Measurements from ENCODE around the gene LRFN5.
"Not testable (repeated sequence)": the region's sequence is repeated elsewhere in the genome, so short reads cannot be mapped to it uniquely, and the experiment has no call there.

The LRFN5 gene

DNA sequence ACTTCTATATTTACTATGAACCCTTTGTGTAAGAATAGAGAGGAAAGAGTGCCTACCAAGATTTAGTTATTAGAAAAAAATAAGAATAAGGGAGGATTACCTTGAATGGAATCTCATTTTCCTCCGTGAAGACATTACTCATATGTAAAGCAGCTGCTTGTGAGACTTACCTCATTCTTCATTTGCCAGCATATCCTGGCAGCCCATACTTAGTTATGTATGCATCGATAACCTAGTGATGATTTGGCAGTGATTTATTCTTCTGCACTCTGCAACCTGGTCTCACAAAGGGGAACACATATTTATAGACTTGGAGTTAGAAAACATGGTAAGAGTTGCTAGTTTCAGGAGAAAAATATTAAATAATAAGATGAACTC, 56.8 kb downstream of the LRFN5 start:
- Mint-ChIP-seq H3K4me1 (ENCODE audit: low read depth) (no peaks in the 10 kb centered on the region), H3K4me3 (no peak overlapping the region), H3K27me3 (no peaks in the 10 kb centered on the region), H3K27ac (no peak overlapping the region), H3K9me3 (no peaks in the 10 kb centered on the region), H3K36me3 (ENCODE audit: low read depth) (no peaks in the 10 kb centered on the region)
- intact Hi-C loops (cut with micrococcal nuclease) = no loop called here

DNA sequence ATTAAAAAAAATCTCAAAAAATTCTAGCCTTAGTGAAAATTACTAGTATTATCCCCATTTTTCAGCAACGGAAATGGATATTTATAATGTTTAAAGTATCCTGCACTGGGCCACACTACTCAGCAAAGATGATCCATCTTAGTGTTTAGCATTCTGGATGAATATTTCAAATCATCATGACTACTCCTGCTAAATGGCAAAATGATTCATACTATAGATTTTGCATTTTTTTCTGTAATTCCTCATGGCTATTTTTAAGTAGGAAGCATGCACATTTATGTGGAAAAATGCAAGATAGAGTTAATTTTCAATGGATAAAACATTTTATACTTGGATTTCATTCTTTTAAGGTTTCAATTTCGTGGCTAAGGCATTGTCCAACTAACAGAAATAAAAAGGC, 59.6 kb downstream of the LRFN5 start:
- no peaks in the 10 kb centered on the region for H3K27me3 Mint-ChIP-seq
- intact Hi-C loops (cut with micrococcal nuclease) = no loop called here
- H3K9me3 Mint-ChIP-seq = no peaks in the 10 kb centered on the region
- no peak overlapping the region for H3K4me3 Mint-ChIP-seq
- no peaks in the 10 kb centered on the region for H3K4me1 Mint-ChIP-seq (ENCODE audit: low read depth)
- H3K36me3 Mint-ChIP-seq (ENCODE audit: low read depth) = no peaks in the 10 kb centered on the region
- H3K27ac Mint-ChIP-seq = no peak overlapping the region

DNA sequence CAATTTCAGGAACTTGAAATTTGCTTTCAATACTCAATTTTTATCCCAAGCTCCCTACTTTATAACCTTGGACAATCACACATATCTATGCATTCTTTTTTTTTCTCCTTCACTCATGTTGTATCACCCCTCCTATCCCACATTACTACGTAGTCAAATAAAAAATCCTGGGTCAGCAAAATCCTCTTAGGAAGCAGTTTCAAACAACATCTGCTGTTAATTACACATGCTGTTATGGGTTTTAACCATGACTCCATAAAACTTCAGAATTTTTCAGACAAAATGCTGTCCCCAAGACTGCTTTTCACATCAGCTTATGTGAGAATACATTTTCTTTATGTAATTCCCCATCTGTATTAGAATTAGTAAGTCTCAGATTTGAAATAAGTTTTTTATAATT, 61.7 kb downstream of the LRFN5 start:
- Mint-ChIP-seq H3K36me3 (ENCODE audit: low read depth) (no peaks in the 10 kb centered on the region), H3K4me3 (no peak overlapping the region), H3K27me3 (no peaks in the 10 kb centered on the region), H3K9me3 (no peaks in the 10 kb centered on the region), H3K27ac (no peak overlapping the region), H3K4me1 (ENCODE audit: low read depth) (no peaks in the 10 kb centered on the region)
- intact Hi-C loops (cut with micrococcal nuclease) = no loop called here

DNA sequence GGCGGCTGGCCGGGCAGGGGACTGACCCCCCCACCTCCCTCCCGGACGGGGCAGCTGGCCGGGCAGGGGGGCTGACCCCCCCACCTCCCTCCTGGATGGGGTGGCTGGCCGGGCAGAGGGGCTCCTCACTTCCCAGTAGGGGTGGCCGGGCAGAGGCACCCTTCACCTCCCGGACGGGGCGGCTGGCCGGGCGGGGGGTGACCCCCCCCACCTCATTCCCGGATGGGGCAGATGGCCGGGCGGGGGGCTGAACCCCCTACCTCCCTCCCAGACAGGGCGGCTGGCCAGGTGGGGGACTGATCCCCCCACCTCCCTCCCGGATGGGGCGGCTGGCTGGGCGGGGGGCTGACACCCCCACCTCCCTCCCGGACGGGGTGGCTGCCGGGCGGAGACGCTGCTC, 66.9 kb downstream of the LRFN5 start:
- H3K9me3 Mint-ChIP-seq; H3K36me3 Mint-ChIP-seq (ENCODE audit: low read depth); H3K27me3 Mint-ChIP-seq; intact Hi-C loops (cut with micrococcal nuclease); H3K4me1 Mint-ChIP-seq (ENCODE audit: low read depth); H3K27ac Mint-ChIP-seq; H3K4me3 Mint-ChIP-seq: not testable (repeated sequence)

DNA sequence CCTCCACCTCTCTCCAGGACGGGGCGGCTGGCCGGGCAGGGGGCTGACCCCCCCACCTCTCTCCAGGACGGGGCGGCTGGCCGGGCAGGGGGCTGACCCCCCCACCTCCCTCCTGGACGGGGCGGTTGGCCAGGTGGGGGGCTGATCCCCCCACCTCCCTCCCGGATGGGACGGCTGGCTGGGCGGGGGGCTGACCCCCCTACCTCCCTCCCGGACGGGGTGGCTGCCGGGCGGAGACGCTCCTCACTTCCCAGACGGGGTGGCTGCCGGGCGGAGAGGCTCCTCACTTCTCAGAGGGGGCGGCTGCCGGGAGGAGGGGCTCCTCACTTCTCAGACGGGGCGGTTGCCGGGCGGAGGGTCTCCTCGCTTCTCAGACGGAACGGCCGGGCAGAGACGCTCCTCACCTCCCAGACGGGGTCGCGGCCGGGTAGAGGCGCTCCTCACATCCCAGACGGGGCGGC, 67.9 kb downstream of the LRFN5 start:
- H3K36me3 Mint-ChIP-seq (ENCODE audit: low read depth); H3K4me3 Mint-ChIP-seq; H3K27me3 Mint-ChIP-seq; intact Hi-C loops (cut with micrococcal nuclease); H3K27ac Mint-ChIP-seq; H3K4me1 Mint-ChIP-seq (ENCODE audit: low read depth): not testable (repeated sequence)
- peaks cover 14% of the 10 kb centered on the region for H3K9me3 Mint-ChIP-seq

DNA sequence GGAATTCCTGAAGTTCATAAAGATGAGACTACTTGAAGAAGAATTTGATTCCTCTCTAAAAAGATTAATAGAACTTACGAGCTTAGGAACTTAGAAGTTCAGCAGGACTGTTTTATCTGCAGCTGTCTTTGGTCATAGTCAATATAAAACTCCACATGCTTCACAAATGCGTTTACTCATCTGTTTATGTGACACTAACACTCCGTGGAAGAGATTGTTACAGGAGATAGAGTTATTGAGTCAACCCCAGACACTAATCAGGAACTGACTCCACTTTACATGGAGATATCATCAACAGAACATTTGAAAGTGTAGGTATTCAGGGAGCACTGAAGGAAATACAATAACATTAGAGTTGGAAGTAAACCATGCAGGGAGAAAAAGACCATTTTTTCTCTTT, 92.8 kb downstream of the LRFN5 start:
- no peak overlapping the region for H3K4me3 Mint-ChIP-seq
- H3K4me1 Mint-ChIP-seq (ENCODE audit: low read depth) = no peaks in the 10 kb centered on the region
- H3K36me3 Mint-ChIP-seq (ENCODE audit: low read depth) = no peaks in the 10 kb centered on the region
- intact Hi-C loops (cut with micrococcal nuclease) = no loop called here
- H3K27ac Mint-ChIP-seq = no peak overlapping the region
- no peaks in the 10 kb centered on the region for H3K9me3 Mint-ChIP-seq
- no peaks in the 10 kb centered on the region for H3K27me3 Mint-ChIP-seq

DNA sequence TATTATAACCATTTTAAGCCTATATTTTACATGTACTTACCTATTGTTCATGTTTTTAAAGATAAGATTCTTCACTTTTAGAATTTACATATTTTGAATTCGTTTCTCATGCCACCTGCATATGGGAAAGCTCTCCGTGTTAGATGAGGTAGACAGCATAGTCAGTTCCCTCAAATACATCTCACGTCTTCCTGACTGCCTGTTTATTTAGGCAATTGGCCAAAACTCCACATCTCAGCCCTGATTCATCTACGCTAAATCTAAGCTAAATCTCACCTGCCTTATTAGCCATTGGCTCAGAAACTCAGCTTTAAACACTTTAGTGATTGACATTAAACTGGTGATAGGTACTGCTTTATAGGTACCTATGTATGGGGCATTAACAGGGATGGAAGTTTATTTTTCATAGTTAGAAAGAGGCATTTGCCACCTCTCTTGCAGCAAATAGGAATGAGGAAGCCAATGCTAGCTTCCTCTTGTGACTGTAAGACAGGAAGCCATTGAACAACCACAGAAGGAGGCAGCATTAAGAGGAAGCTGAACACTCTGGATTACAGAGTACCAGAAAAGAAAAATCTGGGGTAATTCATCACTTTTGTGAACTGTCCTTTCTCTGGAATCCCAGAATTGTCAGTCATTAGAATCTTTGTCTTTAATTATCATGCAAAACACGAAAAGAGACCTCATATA, 111.9 kb downstream of the LRFN5 start:
- Mint-ChIP-seq H3K9me3 (peaks cover under 1% of the 10 kb centered on the region), H3K4me3 (no peak overlapping the region), H3K27me3 (peaks cover 5% of the 10 kb centered on the region), H3K27ac (no peak overlapping the region), H3K4me1 (ENCODE audit: low read depth) (peaks cover 7% of the 10 kb centered on the region), H3K36me3 (ENCODE audit: low read depth) (no peaks in the 10 kb centered on the region)
- intact Hi-C loops (cut with micrococcal nuclease) = no loop called here

DNA sequence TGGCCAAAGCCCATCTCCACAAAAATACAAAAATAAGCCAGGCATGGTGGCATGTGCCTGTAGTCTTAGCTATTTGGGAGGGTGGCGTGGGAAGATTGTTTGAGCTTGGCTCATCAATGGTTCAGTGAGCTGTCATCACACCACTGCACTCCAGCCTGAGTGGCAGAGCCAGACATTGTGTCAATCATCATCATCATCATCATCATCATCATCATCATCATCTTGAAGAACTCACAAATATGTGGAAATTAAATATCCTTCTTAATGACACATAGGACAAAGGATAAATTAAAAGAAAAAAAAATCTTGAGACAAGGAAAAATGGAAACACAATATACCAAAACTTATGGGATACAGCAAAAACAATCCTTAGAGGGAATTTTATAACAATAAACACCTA, 132.5 kb downstream of the LRFN5 start:
- Mint-ChIP-seq H3K27ac (no peak overlapping the region), H3K4me1 (ENCODE audit: low read depth) (no peaks in the 10 kb centered on the region), H3K27me3 (no peaks in the 10 kb centered on the region), H3K4me3 (no peak overlapping the region), H3K9me3 (peaks cover 24% of the 10 kb centered on the region), H3K36me3 (ENCODE audit: low read depth) (no peaks in the 10 kb centered on the region)
- intact Hi-C loops (cut with micrococcal nuclease) = no loop called here

DNA sequence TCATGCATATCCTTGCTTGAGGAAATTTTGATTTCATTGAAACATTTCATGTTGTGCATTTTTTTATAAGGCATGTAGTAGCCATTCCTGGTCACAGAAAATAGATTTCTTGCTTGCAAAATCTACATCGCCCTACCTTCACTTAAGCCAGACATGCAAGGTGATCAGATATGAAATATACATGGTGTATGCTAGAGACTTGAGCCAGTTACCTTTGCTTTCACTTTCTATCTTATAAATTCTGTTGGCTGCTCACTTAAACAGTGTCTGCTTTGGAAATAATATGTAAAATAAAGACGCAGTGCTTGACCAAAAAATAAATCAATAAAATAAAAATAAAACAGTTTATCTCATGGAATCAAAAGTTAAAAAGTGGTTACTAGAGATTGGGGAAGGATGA, 136.5 kb downstream of the LRFN5 start:
- Mint-ChIP-seq H3K4me3 (no peak overlapping the region), H3K36me3 (ENCODE audit: low read depth) (no peaks in the 10 kb centered on the region), H3K27ac (no peak overlapping the region), H3K9me3 (peaks cover 14% of the 10 kb centered on the region), H3K4me1 (ENCODE audit: low read depth) (no peaks in the 10 kb centered on the region), H3K27me3 (no peaks in the 10 kb centered on the region)
- intact Hi-C loops (cut with micrococcal nuclease) = no loop called here

DNA sequence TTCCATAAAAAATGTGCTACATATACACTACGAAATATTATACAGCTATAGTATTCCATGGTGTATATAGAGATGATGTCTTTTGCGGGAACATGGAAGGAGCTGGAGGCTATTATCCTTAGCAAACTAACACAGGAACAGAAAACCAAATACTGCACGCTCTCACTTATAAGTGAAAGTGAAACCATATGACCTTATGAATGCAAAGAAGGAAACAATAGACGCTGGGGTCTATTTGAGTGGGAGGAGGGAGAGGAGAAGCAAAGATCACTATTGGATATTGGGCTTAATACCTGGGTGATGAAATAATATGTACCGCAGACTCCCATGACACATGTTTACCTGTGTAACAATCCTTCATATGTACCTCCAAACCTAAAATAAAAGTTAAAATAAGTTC, 142.8 kb downstream of the LRFN5 start:
- H3K36me3 Mint-ChIP-seq (ENCODE audit: low read depth) = no peaks in the 10 kb centered on the region
- H3K27me3 Mint-ChIP-seq = no peaks in the 10 kb centered on the region
- no peak overlapping the region for H3K27ac Mint-ChIP-seq
- H3K9me3 Mint-ChIP-seq = no peaks in the 10 kb centered on the region
- no peaks in the 10 kb centered on the region for H3K4me1 Mint-ChIP-seq (ENCODE audit: low read depth)
- H3K4me3 Mint-ChIP-seq = no peak overlapping the region
- intact Hi-C loops (cut with micrococcal nuclease) = no loop called here

DNA sequence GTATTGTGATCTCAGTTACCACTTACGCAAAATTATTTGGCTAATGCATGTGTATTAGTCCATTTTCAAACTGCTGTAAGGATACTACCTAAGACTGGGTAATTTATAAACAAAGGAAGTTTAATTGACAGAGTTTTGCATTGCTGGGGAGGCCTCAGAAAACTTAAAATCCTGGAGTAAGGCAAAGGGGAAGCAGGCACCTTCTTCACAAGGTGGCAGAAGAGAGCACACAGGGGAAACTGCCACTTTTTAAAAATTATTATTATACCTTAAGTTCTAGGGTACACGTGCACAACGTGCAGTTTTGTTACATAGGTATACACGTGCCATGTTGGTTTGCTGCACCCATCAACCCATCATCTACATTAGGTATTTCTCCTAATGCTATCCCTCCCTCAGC, 143.9 kb downstream of the LRFN5 start:
- H3K4me3 Mint-ChIP-seq; H3K27me3 Mint-ChIP-seq; H3K36me3 Mint-ChIP-seq (ENCODE audit: low read depth); H3K9me3 Mint-ChIP-seq; H3K4me1 Mint-ChIP-seq (ENCODE audit: low read depth); H3K27ac Mint-ChIP-seq; intact Hi-C loops (cut with micrococcal nuclease): not testable (repeated sequence)

DNA sequence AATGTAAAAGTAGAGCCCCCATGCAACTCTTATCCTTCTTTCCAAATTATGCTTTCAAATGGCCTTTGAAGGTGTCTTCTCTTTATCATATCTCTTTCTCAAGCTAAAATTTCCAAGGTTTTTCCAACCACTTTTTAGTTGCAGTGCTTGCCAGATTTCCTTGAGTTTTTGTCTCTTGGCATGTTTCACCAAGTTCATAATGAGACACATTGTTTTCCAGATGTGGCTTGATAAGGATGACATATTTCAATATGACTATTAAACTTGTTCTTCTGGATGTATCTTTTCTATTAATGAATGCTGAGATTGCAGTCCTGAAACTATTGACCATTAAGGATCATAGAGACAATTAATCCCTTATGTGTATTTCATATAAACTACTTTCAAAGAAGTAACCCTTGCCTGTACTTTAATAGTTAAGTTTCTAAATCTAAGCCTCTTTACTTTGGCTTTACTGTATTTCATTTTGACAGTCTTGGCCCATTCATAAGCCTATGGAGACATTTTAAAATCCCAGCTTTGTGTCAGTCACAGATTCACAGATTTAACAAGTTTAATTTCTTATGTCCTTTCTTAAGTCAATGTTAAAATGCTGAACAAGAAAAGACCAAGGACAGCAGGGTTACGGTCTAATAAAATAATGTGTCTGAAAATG, 151.5 kb downstream of the LRFN5 start:
- H3K9me3 Mint-ChIP-seq = peaks cover 13% of the 10 kb centered on the region
- H3K4me1 Mint-ChIP-seq (ENCODE audit: low read depth) = no peaks in the 10 kb centered on the region
- intact Hi-C loops (cut with micrococcal nuclease) = no loop called here
- H3K27ac Mint-ChIP-seq = no peak overlapping the region
- H3K4me3 Mint-ChIP-seq = no peak overlapping the region
- H3K36me3 Mint-ChIP-seq (ENCODE audit: low read depth) = no peaks in the 10 kb centered on the region
- H3K27me3 Mint-ChIP-seq = no peaks in the 10 kb centered on the region

DNA sequence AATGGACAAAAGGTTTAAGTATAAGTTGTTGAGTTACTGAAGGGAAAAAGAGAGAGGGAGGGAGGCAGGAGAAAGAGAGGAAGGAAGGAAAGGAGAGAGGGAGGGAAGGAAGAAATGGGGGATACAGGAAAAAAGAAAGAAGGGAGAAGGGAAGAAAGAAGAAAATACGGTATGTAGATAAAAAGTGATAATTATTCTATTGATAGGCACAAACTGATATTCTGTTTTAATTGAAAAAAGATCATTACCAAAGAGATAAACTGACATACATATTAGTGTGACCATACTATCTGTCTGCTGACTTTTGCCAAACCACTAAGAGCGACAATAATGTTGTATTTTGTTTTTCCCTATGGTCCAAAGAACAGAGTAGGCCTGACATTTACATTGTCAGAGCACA, 154.5 kb downstream of the LRFN5 start:
- Mint-ChIP-seq H3K4me1 (ENCODE audit: low read depth) (no peaks in the 10 kb centered on the region), H3K36me3 (ENCODE audit: low read depth) (no peaks in the 10 kb centered on the region), H3K27me3 (no peaks in the 10 kb centered on the region), H3K4me3 (no peak overlapping the region), H3K9me3 (peaks cover 8% of the 10 kb centered on the region), H3K27ac (no peak overlapping the region)
- intact Hi-C loops (cut with micrococcal nuclease) = no loop called here

DNA sequence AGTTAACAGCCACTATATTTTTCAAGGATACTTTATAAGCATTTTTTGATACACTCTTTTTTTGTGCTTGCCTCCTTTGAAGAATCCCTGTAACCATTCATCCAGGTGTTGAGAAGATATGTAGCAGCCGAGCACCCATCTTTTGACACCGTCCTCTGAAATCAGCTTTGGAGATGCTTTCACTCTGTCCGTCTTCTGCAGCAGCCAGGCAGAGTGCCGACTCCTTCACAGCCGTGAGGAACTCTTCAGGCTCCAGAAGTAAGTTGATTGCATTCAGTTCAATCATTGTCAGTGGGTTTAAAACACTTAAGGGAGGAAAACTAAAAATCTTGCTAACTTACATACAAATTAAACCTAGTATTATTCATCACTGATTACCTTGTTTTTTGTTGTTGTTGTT, 160.1 kb downstream of the LRFN5 start:
- H3K4me3 Mint-ChIP-seq = no peak overlapping the region
- no peaks in the 10 kb centered on the region for H3K4me1 Mint-ChIP-seq (ENCODE audit: low read depth)
- no peak overlapping the region for H3K27ac Mint-ChIP-seq
- H3K27me3 Mint-ChIP-seq = no peaks in the 10 kb centered on the region
- H3K36me3 Mint-ChIP-seq (ENCODE audit: low read depth) = no peaks in the 10 kb centered on the region
- intact Hi-C loops (cut with micrococcal nuclease) = no loop called here
- H3K9me3 Mint-ChIP-seq = no peaks in the 10 kb centered on the region
